KOPT-K1 (cell line): Measurements from ENCODE around the gene TGFBI.

ENCODE experiments used
- H3K27ac ChIP-seq: fragments of 200-600 bp; sonication (generic); 2 replicates; pipeline ENCODE4 v1.5.1; 2016; ENCODE audit warnings: antibody characterized with exemption, mild to moderate bottlenecking, low read depth, low read length; ENCODE audit not compliant: poor library complexity, severe bottlenecking
- H3K36me3 ChIP-seq: fragments of 200-600 bp; sonication (generic); 2 replicates; pipeline ENCODE4 v1.5.1; 2017; ENCODE audit warnings: antibody characterized with exemption, mild to moderate bottlenecking, low read length, moderate library complexity; ENCODE audit not compliant: insufficient read depth
- H3K9me3 ChIP-seq: fragments of 200-600 bp; sonication (generic); 2 replicates; pipeline ENCODE4 v1.5.1; 2017; ENCODE audit warnings: antibody characterized with exemption, low read length, mild to moderate bottlenecking; ENCODE audit not compliant: insufficient read depth, poor library complexity, severe bottlenecking

The TGFBI gene

DNA sequence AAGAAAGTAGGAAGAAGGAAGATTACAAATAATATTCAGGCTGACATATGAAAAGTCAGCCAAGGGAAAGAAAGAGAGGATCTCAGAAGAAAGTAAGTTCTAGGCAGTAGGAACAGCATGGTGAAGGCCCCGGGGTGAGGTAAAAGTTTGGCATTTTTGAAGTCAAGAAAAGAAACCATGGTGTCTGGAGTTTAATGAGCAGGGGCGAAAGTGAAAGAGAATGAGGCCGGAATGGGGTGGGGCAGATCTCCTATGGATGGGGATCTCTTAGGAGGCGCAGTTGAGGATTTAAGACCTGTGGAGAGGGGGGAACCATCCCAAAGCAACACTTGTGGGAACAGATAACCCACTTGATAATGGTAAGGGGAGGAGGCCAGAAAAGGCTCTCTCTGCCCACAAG is 61.5 kb downstream of the TGFBI start:
- no peaks in the 10 kb centered on the region for H3K36me3 ChIP-seq
- H3K27ac ChIP-seq = no peak overlapping the region
- no peaks in the 10 kb centered on the region for H3K9me3 ChIP-seq

DNA sequence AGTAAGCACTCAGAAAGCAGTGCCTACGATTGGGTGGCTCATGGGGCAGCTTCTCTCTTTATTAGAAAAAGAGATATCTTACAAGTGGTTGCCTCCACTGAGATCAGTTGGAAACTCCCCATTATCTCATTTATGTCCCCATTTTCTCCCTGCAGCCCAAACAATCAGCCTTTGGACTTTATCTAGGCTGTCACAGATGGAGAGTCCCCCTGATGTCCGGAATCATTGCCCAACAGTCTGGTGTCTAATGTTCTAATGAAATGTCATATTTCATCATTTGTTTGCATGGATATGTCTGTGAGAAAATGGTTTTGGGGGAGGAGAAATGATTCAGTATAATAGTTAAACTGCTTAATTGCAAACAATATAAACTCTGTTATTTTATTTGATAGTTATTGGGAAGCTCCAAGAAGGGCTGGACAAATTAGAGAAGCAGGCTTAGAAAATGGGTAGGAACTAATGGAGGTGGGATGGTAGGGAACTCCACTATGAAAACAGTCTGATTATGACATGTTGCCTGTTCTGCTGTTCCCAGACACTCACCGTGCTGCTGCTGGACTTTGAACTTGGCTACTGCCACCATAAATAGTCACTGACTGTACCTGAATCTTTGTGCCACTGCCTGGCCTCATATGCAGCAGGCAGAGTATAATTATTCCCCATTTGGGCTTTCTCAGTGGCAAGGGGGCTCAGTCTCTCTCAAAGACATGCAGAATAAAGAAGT is 65.6 kb downstream of the TGFBI start:
- Histone ChIP-seq H3K9me3 (no peaks in the 10 kb centered on the region), H3K27ac (no peak overlapping the region), H3K36me3 (no peaks in the 10 kb centered on the region)

GRCh38 chr5:136094913-136095641 is 66.3 kb downstream of the TGFBI start:
- H3K27ac ChIP-seq = no peak overlapping the region

DNA sequence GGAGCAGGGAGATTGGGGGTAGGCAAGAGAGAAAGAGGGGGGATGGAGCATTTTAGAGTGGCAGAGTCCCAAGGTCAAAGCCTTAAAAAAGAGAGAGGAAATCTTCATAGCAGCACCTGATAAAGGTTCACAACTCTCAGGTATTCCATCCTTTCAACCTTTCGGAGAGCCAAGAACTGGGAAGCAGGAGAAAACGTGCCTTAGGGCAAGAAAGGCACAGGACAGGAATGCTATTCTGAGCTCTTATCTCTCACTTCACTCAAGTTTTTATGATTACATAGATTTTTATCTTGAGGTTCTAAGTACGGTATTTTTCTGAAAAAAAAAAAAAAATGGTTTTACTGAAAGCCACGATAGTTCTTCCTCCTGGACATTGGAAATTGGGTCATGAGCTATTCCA is 69.4 kb downstream of the TGFBI start:
- Histone ChIP-seq H3K36me3 (no peaks in the 10 kb centered on the region), H3K9me3 (no peaks in the 10 kb centered on the region), H3K27ac (no peak overlapping the region)

More at GRCh38 chr5:136094913-136095641, 66.3 kb downstream of the TGFBI start:
- no peaks in the 10 kb centered on the region for H3K9me3 ChIP-seq
- H3K36me3 ChIP-seq = no peaks in the 10 kb centered on the region

- Histone ChIP-seq H3K36me3 (no peaks in the 10 kb centered on the region), H3K9me3 (no peaks in the 10 kb centered on the region), H3K27ac (no peak overlapping the region)
Observed at GRCh38 chr5:136099870-136100269, 71.1 kb downstream of the TGFBI start.

DNA sequence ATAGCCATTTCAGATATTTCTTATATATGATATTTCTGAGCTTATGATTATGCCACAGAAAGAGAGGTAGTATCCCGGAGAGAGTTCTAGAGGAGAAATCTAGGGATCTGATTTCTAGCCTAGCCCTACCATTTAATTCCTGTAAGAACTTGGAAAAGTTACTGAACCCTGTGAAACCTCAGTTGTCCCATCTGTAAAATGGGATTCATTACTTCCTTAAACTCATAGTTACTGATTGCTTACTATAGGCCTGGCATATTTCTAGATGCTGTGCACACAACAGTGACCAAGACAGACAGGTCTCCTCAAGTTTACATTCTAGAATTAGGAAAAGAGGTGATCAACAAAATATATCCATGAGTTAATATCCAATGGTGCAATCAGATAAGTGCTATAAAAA is 73.1 kb downstream of the TGFBI start:
- Histone ChIP-seq H3K9me3 (no peaks in the 10 kb centered on the region), H3K27ac (no peak overlapping the region), H3K36me3 (no peaks in the 10 kb centered on the region)

- Histone ChIP-seq H3K27ac (no peak overlapping the region), H3K9me3 (no peaks in the 10 kb centered on the region), H3K36me3 (no peaks in the 10 kb centered on the region)
Observed at GRCh38 chr5:136103118-136103517, 74.3 kb downstream of the TGFBI start.

- Histone ChIP-seq H3K36me3 (no peaks in the 10 kb centered on the region), H3K9me3 (no peaks in the 10 kb centered on the region), H3K27ac (no peak overlapping the region)
Observed at GRCh38 chr5:136104306-136104965, 75.6 kb downstream of the TGFBI start.

DNA sequence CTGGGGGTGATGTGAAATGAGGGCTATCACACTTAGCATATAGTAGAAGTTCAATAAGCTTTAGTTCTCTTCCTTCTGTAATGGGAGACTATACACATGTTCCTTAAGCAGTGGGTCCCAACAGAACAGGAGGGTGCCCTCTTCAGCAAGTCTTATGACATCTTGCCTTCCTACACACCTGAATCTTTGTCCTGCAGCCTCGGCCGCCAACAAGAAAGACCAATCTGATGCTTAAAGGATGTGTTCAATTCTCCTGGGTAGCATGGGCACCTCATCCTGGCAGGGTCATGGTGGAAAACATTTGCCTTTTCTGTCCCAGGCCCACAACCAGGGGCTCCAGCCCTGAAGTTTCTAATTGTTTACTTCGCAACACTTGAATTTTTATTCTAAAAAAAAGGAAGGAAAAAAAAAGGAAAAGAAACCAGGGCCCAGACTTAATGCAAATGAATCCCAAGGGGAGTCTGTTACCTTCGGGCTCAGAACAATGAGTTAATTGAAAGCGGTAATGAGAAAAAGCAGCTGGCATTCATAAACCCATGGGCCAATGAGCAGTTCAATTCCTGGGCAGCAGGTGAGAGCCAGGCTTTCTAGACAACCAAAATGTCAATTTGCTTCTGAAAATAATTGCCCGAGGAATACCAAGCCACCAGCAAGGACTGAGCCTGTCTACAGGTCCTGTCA is 77.7 kb downstream of the TGFBI start:
- no peaks in the 10 kb centered on the region for H3K9me3 ChIP-seq
- no peak overlapping the region for H3K27ac ChIP-seq
- no peaks in the 10 kb centered on the region for H3K36me3 ChIP-seq

DNA sequence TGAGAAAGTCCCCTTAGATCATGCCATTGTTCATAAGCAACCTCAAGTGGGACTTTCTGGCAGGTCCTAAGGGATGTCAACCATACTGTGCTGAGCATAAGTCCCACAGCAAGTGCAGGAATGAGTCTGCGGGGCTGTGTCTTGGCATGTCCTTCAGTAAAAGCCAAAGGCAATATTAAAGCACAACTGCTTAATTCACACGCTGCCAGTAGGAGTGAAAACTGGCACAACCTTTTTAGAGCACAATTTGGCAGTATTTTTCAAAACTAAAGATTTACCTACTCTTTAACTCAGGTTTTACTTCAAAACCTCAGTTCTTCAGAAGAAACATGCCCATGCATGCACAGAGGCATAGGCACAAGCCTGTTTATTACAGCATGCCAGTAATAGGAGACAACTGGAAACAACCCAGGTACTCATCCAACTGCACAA is 79.4 kb downstream of the TGFBI start:
- no peak overlapping the region for H3K27ac ChIP-seq
- no peaks in the 10 kb centered on the region for H3K9me3 ChIP-seq
- H3K36me3 ChIP-seq = no peaks in the 10 kb centered on the region

DNA sequence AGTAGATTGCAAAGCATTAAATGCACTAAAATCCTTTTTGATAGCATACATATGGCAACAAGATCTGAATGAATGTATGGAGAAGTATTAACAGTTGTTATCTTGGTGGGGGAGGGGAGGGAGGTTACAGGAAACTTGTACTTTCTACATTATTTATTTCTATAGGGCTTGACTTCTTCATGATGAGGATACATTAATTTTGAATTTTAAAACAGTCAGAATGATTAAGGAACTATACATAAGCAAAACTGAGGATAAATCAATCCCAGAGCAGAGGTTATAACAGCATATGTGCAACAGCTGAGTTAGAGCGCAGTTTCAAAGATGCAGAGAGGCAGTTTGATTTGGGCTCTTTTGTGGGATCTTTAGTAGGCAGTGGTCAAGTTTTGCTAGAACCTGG is 80.0 kb downstream of the TGFBI start:
- no peaks in the 10 kb centered on the region for H3K36me3 ChIP-seq
- no peak overlapping the region for H3K27ac ChIP-seq
- no peaks in the 10 kb centered on the region for H3K9me3 ChIP-seq

DNA sequence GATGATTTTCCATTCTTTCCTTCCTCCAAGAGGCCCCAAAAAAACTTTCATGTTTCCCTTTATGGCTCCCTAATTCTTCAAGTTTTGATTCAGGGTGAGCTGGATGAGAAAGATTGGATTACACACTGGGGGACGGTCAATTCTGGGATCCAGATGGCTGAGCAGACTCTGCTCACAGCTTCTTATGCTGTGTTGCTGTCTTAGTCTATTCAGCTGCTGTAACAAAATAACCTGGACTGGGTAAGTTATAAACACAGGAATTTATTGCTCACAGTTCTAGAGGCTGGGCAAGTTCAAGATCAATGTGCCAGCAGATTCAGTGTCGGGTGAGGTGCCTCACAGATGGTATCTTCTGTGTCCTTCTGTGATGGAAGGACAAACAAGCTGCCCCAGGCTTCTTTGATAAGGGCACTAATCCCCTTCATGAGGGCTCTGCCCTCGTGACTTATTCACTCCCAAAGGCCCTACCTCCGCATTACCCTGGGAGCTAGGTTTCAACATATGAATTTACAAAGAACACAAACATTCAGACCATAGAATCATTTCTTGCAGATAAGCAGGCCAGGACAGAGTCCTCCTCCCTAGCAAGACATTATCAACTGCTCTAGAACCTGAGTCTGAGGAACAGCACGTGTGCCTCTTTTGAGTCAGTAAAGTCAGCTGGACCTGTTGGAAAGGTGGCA is 80.8 kb downstream of the TGFBI start:
- Histone ChIP-seq H3K9me3 (no peaks in the 10 kb centered on the region), H3K36me3 (no peaks in the 10 kb centered on the region), H3K27ac (no peak overlapping the region)
